ENCODE measurements around the gene CCN6. TPM values are rescaled to one million over a fixed set of nuclear protein-coding genes. Genes with fewer than 3 reads are reported as not detected.

CCN6 gene
- total RNA-seq, 2 experiments from 2014 or later: not detected

Other genes with a start within 250 kb of the CCN6 start
- 100 to 1,000 TPM; 148 to 154 TPM for gene FYN, start 180.7 kb upstream of the CCN6 start, total RNA-seq
- gene TUBE1, start 33.4 kb downstream of the CCN6 start, total RNA-seq: 10 to 100 TPM; 16.0 to 16.5 TPM
- 1 to 10 TPM; 1.9 to 2.2 TPM for gene FAM229B, start 33.5 kb downstream of the CCN6 start, total RNA-seq
- not detected for gene LAMA4, start 200.5 kb downstream of the CCN6 start, total RNA-seq

Data from activated CD8-positive, alpha-beta T cell treated with anti-CD3 and anti-CD28 coated beads, Interleukin-2, amount 10 ng/mL, durations not matched to agents 7 days and 5 days (primary cell).